BLaER1 (cell line): ENCODE results near the gene EXOC6B.

Experiments
- H3K27ac ChIP-seq: shearing (Covaris generic); formaldehyde crosslinking; 2 replicates; pipeline ENCODE4 v1.8.1; 2022
- H3K27me3 ChIP-seq: shearing (Covaris generic); formaldehyde crosslinking; 2 replicates; pipeline ENCODE4 v1.8.1; 2022
- H3K36me3 ChIP-seq: shearing (Covaris generic); formaldehyde crosslinking; 2 replicates; pipeline ENCODE4 v1.8.1; 2022
- H3K4me1 ChIP-seq: shearing (Covaris generic); formaldehyde crosslinking; 2 replicates; pipeline ENCODE4 v1.8.1; 2022
- H3K4me2 ChIP-seq: shearing (Covaris generic); formaldehyde crosslinking; 2 replicates; pipeline ENCODE4 v1.8.1; 2022
- H3K4me3 ChIP-seq: shearing (Covaris generic); formaldehyde crosslinking; 2 replicates; pipeline ENCODE4 v1.8.1; 2022
- H3K9ac ChIP-seq: shearing (Covaris generic); formaldehyde crosslinking; 2 replicates; pipeline ENCODE4 v1.8.1; 2022
- H3K9me3 ChIP-seq: shearing (Covaris generic); formaldehyde crosslinking; 2 replicates; pipeline ENCODE4 v1.8.1; 2022
- H4K20me1 ChIP-seq: shearing (Covaris generic); formaldehyde crosslinking; 2 replicates; pipeline ENCODE4 v1.8.1; 2022
- Cebpa-rat ChIP-seq: shearing (Covaris generic); IDR thresholded peaks from 2 replicates; pipeline ENCODE4 v1.8.1; 2022

The EXOC6B gene

DNA sequence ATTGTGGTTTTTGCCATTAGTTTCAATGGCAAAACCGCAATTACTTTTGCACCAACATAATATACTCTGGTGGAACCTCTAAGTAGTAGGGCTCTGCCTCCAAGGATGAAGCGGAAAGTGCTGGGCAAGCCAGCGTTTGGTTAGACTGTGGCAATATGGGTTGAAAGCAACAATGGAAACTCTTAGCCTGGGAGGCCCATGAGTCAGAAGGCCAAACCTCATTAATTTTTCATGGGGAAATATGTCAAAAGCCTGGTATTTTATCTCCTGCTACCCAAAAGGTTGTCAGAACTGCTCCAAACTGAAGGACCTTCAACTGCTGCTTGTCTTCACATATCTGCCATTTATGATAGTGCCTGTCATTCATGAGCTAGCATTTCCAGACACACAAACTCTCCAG lies 499.1 kb downstream of the EXOC6B start:
- H4K20me1 ChIP-seq = no peaks in the 10 kb centered on the region
- no peak overlapping the region for H3K27ac ChIP-seq
- no peaks in the 10 kb centered on the region for H3K9me3 ChIP-seq
- H3K4me1 ChIP-seq = no peaks in the 10 kb centered on the region
- H3K27me3 ChIP-seq = no peaks in the 10 kb centered on the region
- no peak for TF ChIP-seq Cebpa-rat
- no peak overlapping the region for H3K9ac ChIP-seq
- no peak overlapping the region for H3K4me3 ChIP-seq
- H3K36me3 ChIP-seq = no peaks in the 10 kb centered on the region
- no peak overlapping the region for H3K4me2 ChIP-seq

DNA sequence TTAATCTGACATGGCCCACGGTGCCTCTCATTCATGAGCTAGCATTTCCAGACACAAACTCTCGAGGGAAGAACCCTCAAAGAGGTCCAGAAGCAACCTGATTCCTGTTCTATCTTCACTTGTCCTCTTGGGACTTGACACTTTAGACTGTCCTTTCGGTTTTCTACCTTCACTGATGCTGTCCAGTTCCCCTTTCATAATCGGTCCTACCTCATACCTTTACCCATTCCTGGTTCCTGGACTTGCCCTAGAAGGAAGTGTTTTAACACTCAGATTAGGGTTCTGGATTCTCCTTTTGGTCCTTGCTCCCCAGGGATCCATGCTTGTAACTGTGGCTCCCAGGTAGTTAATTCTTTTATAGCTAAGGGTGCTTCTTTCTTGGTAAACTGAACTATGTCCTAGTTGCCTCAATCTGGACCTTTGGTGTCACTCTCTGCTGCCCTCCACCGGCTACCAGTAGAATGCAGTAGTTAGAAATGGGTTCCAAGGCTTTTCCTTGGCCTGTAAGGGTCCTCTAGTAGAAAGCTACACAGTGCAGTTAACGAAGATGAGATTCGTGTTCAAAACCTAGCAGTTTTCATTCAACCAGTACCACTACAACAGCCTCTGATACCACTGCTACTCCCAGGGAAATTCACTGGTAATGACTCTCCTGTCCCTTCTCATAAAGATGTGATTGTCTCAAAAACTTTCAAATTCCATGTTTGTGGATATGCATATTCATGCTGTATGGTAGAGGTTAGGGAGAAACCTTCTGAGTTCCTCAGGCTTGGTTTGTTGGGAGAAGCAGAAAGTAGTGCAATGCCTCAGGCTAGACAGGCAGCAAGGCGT lies 500.0 kb downstream of the EXOC6B start:
- Histone ChIP-seq H4K20me1 (no peaks in the 10 kb centered on the region), H3K27ac (no peak overlapping the region)
- TF ChIP-seq Cebpa-rat = no peak

DNA sequence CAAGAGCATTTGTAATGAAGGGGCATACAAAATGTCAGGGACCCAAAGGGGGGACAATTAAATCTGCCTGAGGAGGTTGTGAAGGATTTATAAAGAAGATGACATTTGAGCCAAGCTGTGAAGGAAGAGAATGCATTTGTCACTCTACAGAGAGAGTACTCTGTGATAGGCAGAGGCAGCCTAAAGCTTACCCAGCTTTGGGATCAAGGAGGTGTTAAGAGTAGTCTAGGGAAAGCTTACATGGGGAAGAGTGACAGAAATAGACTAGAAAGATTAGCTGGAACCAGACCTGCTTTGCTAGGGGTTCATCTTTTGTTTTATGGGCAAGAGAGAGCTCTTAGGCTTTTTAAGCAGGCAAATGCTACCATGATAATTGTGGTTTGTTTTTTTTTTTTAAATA lies 509.1 kb downstream of the EXOC6B start:
- no peaks in the 10 kb centered on the region for H3K9me3 ChIP-seq
- H3K27me3 ChIP-seq = no peaks in the 10 kb centered on the region
- H4K20me1 ChIP-seq = no peaks in the 10 kb centered on the region
- no peaks in the 10 kb centered on the region for H3K4me1 ChIP-seq
- no peak overlapping the region for H3K9ac ChIP-seq
- TF ChIP-seq Cebpa-rat = no peak
- H3K36me3 ChIP-seq = no peaks in the 10 kb centered on the region
- H3K27ac ChIP-seq = no peak overlapping the region
- H3K4me3 ChIP-seq = no peak overlapping the region
- no peak overlapping the region for H3K4me2 ChIP-seq

More for the DNA sequence above, 500.0 kb downstream of the EXOC6B start:
- H3K36me3 ChIP-seq = no peaks in the 10 kb centered on the region
- no peaks in the 10 kb centered on the region for H3K27me3 ChIP-seq
- H3K9me3 ChIP-seq = no peaks in the 10 kb centered on the region
- no peak overlapping the region for H3K4me2 ChIP-seq
- H3K9ac ChIP-seq = no peak overlapping the region
- H3K4me1 ChIP-seq = no peaks in the 10 kb centered on the region
- H3K4me3 ChIP-seq = no peak overlapping the region

DNA sequence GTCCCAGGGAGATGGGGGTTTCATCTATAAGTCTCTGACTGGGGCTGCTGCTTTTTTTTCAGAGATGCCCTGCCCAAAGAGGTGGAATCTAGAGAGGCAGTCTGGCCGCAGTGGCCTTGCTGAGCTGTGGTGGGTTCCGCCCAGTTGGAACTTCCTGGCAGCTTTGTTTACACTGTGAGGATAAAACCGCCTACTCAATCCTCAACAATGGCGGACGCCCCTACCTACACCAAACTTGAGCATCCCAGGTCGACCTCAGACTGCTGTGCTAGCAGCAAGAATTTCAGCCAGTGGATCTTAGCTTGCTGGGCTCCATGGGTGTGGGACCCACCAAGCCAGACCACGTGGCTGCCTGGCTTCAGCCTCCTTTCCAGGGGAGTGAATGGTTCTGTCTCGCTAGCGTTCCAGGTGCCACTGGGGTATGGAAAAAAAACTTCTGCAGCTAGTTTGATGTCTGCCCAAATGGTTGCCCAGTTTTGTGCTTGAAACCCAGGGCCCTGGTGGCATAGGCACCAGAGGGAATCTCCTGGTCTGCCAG lies 525.6 kb downstream of the EXOC6B start:
- TF ChIP-seq Cebpa-rat = no peak
- Histone ChIP-seq H3K9me3 (no peaks in the 10 kb centered on the region), H3K36me3 (no peaks in the 10 kb centered on the region), H3K4me1 (no peaks in the 10 kb centered on the region), H3K4me3 (no peak overlapping the region), H3K27me3 (no peaks in the 10 kb centered on the region), H3K4me2 (no peak overlapping the region), H3K9ac (no peak overlapping the region), H3K27ac (no peak overlapping the region), H4K20me1 (no peaks in the 10 kb centered on the region)

DNA sequence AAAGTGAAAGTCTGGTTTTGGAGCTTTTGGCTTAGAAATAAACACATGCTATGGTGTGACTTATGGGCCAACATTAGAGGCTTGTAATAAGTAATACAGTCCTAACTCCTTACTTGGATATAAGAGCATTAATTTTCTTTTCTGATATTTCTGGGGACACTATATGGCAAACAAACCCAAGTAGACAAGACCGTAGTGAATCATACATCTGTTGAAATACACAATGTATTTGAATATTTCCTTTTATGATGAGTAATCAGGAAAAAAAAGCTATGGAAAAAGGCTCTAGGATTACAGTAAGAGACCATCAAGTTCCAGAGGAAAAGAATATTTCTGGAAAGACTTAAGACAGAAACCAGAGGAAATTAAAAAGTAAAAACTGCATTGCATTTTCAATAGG lies 532.2 kb downstream of the EXOC6B start:
- H3K9me3 ChIP-seq = no peaks in the 10 kb centered on the region
- H3K36me3 ChIP-seq = no peaks in the 10 kb centered on the region
- no peaks in the 10 kb centered on the region for H4K20me1 ChIP-seq
- no peak for TF ChIP-seq Cebpa-rat
- H3K9ac ChIP-seq = no peak overlapping the region
- H3K27me3 ChIP-seq = no peaks in the 10 kb centered on the region
- no peak overlapping the region for H3K4me3 ChIP-seq
- H3K4me2 ChIP-seq = no peak overlapping the region
- H3K27ac ChIP-seq = no peak overlapping the region
- no peaks in the 10 kb centered on the region for H3K4me1 ChIP-seq

DNA sequence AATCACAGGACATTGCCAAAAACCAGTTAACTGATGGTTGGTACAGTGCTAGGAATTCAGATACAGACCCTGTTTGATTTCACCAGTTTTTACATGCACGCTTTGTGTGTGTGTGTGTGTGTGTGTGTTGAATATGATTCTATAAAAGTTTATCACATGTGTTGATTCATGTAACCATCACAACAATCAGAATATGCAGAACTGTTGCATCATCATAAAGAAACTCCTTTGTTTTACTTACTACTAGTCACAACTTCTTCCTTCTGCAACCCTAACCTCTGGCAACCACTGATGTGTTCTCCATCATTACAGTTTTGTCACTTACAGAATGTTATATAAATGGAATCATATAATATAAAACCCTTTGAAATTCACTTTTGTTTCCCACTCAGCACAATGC lies 533.4 kb downstream of the EXOC6B start:
- Histone ChIP-seq H3K27ac (no peak overlapping the region), H3K4me2 (no peak overlapping the region), H3K9me3 (no peaks in the 10 kb centered on the region), H4K20me1 (no peaks in the 10 kb centered on the region), H3K27me3 (no peaks in the 10 kb centered on the region), H3K9ac (no peak overlapping the region), H3K36me3 (no peaks in the 10 kb centered on the region), H3K4me3 (no peak overlapping the region), H3K4me1 (no peaks in the 10 kb centered on the region)
- TF ChIP-seq Cebpa-rat = no peak

DNA sequence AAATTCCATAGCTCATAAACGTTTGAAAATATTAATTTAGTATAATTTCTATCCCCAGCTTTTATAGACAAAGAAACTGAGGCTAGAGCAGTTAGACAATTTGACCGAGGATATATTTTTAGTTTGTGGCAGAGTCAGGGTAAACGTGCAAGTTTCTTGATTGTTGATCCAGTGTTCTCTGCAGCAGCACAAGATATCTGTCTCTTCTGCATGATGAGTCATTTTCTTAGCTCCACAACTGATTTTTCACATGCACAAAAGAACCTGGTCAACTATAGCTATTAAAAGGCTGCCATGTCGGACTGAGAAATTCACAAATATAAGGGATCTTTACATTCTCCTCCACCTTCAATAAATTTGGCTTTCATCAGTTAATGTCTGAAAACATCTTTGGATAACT lies 534.8 kb downstream of the EXOC6B start:
- Histone ChIP-seq H3K4me2 (no peak overlapping the region), H3K36me3 (no peaks in the 10 kb centered on the region)

DNA sequence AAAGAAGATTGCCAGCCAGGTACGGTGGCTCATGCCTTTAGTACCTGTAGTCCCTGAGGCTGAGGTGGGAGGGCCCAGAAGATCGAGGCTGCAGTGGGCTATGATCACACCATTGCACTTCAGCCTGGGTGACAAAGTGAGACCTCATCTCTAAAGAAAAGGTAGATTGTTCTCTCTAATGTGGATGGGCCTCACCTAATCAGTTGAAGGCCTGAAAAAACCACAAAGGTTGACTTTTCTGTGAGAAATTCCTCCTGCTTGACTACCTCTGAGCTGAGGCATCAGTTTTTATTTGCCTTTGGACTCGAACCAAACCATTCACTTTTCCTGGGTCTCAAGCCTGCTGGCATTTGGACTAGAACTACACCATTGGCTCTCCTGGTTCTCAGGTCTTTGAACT lies 536.1 kb downstream of the EXOC6B start:
- Histone ChIP-seq H3K4me2 (no peak overlapping the region), H3K27ac (no peak overlapping the region), H3K4me3 (no peak overlapping the region), H3K36me3 (no peaks in the 10 kb centered on the region), H3K9me3 (no peaks in the 10 kb centered on the region), H3K4me1 (no peaks in the 10 kb centered on the region), H3K27me3 (no peaks in the 10 kb centered on the region), H4K20me1 (no peaks in the 10 kb centered on the region), H3K9ac (no peak overlapping the region)
- no peak for TF ChIP-seq Cebpa-rat

More for the DNA sequence above, 534.8 kb downstream of the EXOC6B start:
- Histone ChIP-seq H3K27ac (no peak overlapping the region), H3K27me3 (no peaks in the 10 kb centered on the region), H3K9me3 (no peaks in the 10 kb centered on the region), H3K9ac (no peak overlapping the region), H3K4me1 (no peaks in the 10 kb centered on the region), H3K4me3 (no peak overlapping the region), H4K20me1 (no peaks in the 10 kb centered on the region)
- TF ChIP-seq Cebpa-rat = no peak

DNA sequence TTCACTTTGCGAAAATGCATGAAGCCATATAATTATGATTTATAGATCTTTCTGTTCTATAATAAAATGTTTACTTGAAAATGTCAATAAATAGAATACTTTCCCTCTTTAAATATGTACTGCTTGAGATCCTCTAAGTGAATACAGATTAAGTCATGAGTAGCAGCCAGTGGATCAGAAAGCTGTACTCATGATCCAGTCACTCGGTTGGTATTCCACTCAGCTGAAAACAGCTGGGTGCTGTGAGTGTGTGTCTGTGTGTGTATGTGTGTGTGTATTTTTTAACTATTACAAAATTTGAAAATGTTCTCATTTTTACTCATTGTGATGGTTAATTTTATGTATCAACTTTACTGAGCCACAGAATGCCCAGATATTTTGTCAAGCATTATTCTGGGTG lies 536.5 kb downstream of the EXOC6B start:
- Histone ChIP-seq H4K20me1 (no peaks in the 10 kb centered on the region), H3K4me3 (no peak overlapping the region), H3K9ac (no peak overlapping the region), H3K4me2 (no peak overlapping the region), H3K4me1 (no peaks in the 10 kb centered on the region), H3K27ac (no peak overlapping the region), H3K27me3 (no peaks in the 10 kb centered on the region), H3K36me3 (no peaks in the 10 kb centered on the region), H3K9me3 (no peaks in the 10 kb centered on the region)
- no peak for TF ChIP-seq Cebpa-rat

DNA sequence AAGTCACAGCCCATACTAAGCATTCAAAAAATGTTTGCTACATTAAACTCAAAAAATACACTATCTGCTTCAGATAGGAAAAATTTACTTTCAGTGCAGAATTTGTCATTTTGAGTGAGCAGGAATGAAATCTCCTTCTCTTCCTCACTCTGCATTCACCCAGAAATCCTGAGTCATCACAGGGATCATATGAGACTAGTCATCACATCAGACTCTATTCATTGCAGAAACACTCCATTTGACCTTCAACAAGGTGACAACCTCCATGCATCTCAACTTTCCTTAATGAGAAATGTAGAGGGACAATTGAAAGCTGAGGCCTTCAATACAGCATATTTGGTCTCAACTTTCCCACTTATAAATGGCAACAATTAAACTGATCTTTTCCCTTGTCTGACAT lies 547.8 kb downstream of the EXOC6B start:
- Histone ChIP-seq H3K9me3 (no peaks in the 10 kb centered on the region), H4K20me1 (no peaks in the 10 kb centered on the region), H3K27ac (no peak overlapping the region), H3K27me3 (no peaks in the 10 kb centered on the region), H3K4me2 (no peak overlapping the region), H3K4me1 (no peaks in the 10 kb centered on the region), H3K9ac (no peak overlapping the region), H3K36me3 (no peaks in the 10 kb centered on the region), H3K4me3 (no peak overlapping the region)
- TF ChIP-seq Cebpa-rat = no peak
